ENCODE measurements around the gene EIF5. TPM values are rescaled to one million over a fixed set of nuclear protein-coding genes. Genes with fewer than 3 reads are reported as not detected.

Gene EIF5
- total RNA-seq, 2 experiments from 2014 or later, result 409 to 421 TPM

DNA sequence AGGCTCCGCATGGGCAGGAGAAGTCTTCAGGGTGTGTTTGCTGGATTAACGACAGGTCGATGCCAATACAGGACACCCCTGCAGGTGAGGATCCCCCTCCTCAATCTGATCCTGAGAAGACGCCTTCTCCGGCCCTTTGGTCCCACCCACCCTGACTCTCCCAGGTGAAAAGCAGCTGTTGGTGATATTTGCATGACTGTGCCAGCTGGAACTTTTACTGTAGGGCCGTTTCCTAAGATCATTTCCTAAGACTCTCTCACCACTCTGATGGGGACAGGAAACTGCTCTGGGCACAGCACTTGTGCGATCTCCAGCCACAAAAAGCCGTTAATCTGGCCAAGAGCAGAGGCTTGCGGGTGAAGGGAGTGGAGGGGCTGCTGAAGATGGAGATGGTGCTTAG, 16.8 kb upstream of the EIF5 start:
- no peaks in the 10 kb centered on the region for H3K4me1 Mint-ChIP-seq
- DNase-seq, result no peak
- H3K9me3 Mint-ChIP-seq, result no peaks in the 10 kb centered on the region
- H3K36me3 Mint-ChIP-seq, result no peaks in the 10 kb centered on the region
- H3K27ac Mint-ChIP-seq, result no peak overlapping the region
- H3K4me3 Mint-ChIP-seq, result no peak overlapping the region
- H3K27me3 Mint-ChIP-seq, result peaks cover 12% of the 10 kb centered on the region

DNA sequence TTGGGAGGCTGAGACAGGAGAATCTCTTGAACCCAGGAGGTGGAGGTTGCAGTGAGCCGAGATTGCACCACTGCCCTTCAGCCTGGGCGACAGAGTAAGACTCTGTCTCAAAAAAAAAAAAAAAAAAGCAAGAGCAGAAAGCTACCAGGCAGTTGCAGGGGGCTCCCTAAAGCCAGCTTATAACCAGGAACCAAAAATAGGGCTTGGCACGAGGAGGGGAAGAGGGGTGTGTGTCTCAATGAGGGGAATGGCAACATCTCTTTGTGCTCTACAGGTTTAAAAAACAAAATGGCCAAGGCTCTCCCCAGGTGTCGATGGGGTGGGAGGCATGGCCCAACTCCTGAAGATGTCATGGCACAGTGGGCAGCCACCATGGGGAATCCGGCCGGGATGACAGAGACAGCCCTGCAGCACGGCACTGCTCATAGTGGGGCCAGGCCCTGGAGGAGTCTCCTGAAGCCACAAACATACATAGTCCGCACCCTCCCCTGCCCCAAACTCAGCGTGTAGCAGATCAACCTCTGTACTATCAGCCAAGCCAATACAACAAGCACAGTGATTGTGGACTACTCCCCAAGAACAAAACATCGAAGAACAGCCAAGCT, 16.0 kb upstream of the EIF5 start:
- DNase-seq, result no peak
- H3K4me1 Mint-ChIP-seq, result no peaks in the 10 kb centered on the region
- H3K9me3 Mint-ChIP-seq, result no peaks in the 10 kb centered on the region
- no peak overlapping the region for H3K4me3 Mint-ChIP-seq
- no peaks in the 10 kb centered on the region for H3K36me3 Mint-ChIP-seq
- H3K27me3 Mint-ChIP-seq, result peaks cover 12% of the 10 kb centered on the region
- no peak overlapping the region for H3K27ac Mint-ChIP-seq

DNA sequence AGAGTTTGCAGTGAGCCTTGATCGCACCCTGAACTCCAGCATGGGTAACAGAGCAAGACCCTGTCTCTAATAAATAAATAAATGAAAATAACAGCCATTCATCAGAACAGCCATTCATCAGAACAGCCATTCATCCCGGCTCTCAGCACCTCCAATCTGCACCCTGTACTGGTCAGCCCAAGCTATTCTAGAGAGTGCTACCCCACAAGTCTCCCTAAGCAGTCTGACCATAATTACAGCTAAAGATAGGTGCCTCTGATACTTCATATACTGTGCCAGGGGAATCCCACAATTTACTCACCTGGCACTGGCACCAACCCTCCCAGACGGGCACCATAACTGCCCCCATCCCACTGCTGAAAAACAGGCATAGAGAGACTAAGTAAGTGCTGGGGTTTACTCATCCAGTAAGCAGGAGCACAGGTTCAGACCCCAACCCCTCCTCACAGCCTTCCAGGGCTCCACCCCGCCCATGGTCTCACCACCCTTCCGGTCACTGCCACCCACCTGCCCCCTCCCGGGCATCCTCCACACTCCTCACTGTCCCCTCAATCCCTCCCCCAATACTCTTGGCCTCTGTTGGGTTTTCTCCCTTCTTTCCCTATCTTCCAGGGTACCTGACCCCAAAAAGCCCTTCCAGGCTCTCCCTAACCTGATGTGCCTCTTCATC, 15.2 kb upstream of the EIF5 start:
- no peak for DNase-seq
- Mint-ChIP-seq H3K27me3 (peaks cover 12% of the 10 kb centered on the region), H3K36me3 (no peaks in the 10 kb centered on the region), H3K9me3 (no peaks in the 10 kb centered on the region), H3K4me3 (no peak overlapping the region), H3K27ac (no peak overlapping the region), H3K4me1 (no peaks in the 10 kb centered on the region)

DNA sequence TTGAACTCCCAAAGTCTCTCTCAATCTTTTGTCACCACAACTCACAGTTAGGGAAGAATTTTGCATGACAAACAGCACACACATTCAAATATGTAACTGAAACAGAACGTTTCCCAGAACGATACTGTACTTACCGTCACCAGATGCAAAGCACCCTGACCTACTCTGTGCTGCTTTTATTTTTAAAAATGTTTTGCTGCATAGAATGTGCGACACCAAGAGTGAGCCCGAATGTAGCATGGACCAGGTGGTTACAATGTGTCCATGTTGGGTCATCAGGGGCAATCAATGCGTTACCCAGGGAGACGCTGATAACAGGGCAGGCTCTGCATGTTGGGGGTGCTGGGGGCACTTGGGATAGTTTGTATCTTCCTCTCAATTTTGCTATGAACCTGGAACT, 14.6 kb upstream of the EIF5 start:
- Mint-ChIP-seq H3K36me3 (no peaks in the 10 kb centered on the region), H3K27ac (no peak overlapping the region), H3K4me1 (no peaks in the 10 kb centered on the region), H3K4me3 (no peak overlapping the region), H3K9me3 (no peaks in the 10 kb centered on the region), H3K27me3 (peaks cover 12% of the 10 kb centered on the region)
- no peak for DNase-seq

GRCh38 chr14:103326078-103326477, 8.0 kb upstream of the EIF5 start:
- Mint-ChIP-seq H3K9me3 (no peaks in the 10 kb centered on the region), H3K4me3 (no peak overlapping the region), H3K27me3 (no peaks in the 10 kb centered on the region), H3K27ac (no peak overlapping the region), H3K4me1 (no peaks in the 10 kb centered on the region), H3K36me3 (no peaks in the 10 kb centered on the region)
- no peak for DNase-seq

DNA sequence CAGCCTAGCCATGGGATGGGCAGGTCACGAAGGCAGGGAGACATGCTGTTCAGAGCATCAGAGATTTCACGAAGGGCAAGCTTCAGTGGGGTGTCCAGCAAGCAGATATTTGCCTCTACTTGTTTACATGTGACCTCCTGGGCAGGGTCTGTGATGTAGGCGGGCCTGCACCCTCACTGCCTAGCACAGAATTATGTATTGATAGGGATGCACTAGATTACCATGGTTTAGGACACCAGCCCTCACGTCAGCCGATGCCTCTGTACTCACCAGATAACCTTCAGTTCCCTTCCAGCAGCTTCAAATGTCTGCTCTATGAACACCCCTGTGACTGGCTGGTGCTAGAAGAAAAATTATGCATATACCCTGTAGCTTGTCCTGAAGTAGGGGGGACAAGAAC, 5.1 kb upstream of the EIF5 start:
- Mint-ChIP-seq H3K4me3 (no peak overlapping the region), H3K4me1 (peaks cover 13% of the 10 kb centered on the region), H3K9me3 (no peaks in the 10 kb centered on the region), H3K36me3 (peaks cover under 1% of the 10 kb centered on the region), H3K27me3 (no peaks in the 10 kb centered on the region), H3K27ac (no peak overlapping the region)
- DNase-seq, result no peak

GRCh38 chr14:103329401-103330347, 4.4 kb upstream of the EIF5 start:
- Mint-ChIP-seq H3K4me1 (peaks cover 13% of the 10 kb centered on the region), H3K4me3 (no peak overlapping the region), H3K27me3 (no peaks in the 10 kb centered on the region), H3K9me3 (no peaks in the 10 kb centered on the region), H3K36me3 (peaks cover 2% of the 10 kb centered on the region), H3K27ac (no peak overlapping the region)
- no peak for DNase-seq

GRCh38 chr14:103330536-103330935, 3.5 kb upstream of the EIF5 start:
- Mint-ChIP-seq H3K36me3 (peaks cover 8% of the 10 kb centered on the region), H3K27ac (no peak overlapping the region), H3K27me3 (no peaks in the 10 kb centered on the region), H3K9me3 (no peaks in the 10 kb centered on the region), H3K4me3 (no peak overlapping the region), H3K4me1 (peaks cover 17% of the 10 kb centered on the region)
- no peak for DNase-seq

- peaks cover 26% of the 10 kb centered on the region for H3K36me3 Mint-ChIP-seq
- DNase-seq, result no peak
Observed at GRCh38 chr14:103332143-103332919, 1.7 kb upstream of the EIF5 start.

DNA sequence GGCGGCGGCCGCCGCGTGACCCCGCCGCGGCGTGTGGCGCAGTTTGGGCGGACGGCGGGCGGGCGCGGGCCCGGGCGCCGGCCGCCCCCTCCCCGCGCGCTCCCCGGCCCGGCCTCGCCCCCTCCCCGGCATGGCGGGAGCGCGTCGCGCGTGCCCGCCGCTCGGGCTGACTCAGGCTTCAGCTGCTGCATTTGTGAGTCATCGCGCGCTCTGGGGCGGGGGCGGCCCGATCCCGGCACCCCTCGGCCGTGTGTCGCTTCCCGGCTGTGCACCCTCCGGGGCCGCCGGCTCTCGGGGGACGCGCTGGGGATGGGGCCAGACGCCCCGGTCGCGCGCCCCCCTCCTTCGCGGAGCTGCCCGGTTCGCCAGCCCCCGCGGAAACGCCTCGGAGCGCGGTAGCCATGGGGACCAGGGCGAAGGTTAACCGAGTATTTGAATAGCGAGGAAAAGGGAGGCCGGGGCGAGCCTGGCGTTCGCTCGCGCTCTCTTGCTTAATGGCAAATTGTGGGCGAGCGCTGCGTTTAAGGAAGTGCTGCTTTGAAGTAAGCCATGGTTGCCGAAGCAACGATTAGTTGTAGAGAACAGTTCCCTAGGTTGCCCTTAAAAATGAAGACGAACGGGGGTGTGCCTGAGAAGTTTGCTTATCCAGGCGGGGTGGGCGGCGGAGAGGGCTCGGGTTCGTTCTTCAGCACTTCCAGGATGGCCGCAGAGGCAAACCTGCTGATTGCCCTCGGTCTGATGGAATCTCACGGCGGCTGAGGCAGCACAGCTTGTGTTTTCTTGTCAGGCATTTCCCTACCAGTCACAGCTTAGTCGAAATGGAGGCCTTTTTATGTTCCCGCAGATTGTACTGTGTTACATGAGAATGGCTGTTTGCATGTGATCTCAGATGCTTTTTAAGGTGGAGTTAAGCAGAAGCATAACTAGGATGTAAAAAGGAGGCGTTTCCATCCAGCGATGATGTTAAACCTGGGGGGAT, 896 bp downstream of the EIF5 start:
- Mint-ChIP-seq H3K27me3 (no peaks in the 10 kb centered on the region), H3K4me1 (peaks cover 48% of the 10 kb centered on the region), H3K27ac (peak overlapping the region; percentile 87), H3K9me3 (no peaks in the 10 kb centered on the region), H3K4me3 (peak overlapping the region; percentile 92), H3K36me3 (peaks cover 51% of the 10 kb centered on the region)
- peak; percentile 86 for DNase-seq

More at GRCh38 chr14:103332143-103332919, 1.7 kb upstream of the EIF5 start:
- peak overlapping the region; percentile 95 for H3K27ac Mint-ChIP-seq
- peaks cover 33% of the 10 kb centered on the region for H3K4me1 Mint-ChIP-seq
- H3K27me3 Mint-ChIP-seq, result no peaks in the 10 kb centered on the region
- H3K4me3 Mint-ChIP-seq, result peak overlapping the region; percentile 92
- no peaks in the 10 kb centered on the region for H3K9me3 Mint-ChIP-seq

DNA sequence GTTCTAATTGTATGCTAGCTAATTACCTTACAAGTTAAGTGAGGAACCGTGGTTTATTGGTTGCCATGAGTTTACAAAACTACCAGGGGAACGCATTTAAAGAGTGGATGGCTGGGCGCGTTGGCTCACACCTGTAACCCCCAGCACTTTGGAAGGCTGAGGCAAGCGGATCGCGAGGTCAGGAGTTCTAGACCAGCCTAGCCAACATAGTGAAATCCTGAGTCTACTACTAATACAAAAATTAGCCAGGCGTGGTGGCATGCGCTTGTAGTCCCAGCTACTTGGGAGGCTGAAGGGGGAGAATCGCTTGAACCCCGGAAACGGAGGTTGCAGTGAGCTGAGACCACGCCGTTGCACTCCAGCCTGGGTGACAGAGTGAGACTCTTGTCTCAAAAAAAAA, 2.2 kb downstream of the EIF5 start:
- H3K36me3 Mint-ChIP-seq, result peaks cover 58% of the 10 kb centered on the region
- H3K9me3 Mint-ChIP-seq, result no peaks in the 10 kb centered on the region
- peaks cover 56% of the 10 kb centered on the region for H3K4me1 Mint-ChIP-seq
- H3K4me3 Mint-ChIP-seq, result peak overlapping the region; percentile 92
- H3K27me3 Mint-ChIP-seq, result no peaks in the 10 kb centered on the region
- H3K27ac Mint-ChIP-seq, result peak overlapping the region; percentile 87
- no peak for DNase-seq

- DNase-seq, result no peak
- Mint-ChIP-seq H3K27me3 (no peaks in the 10 kb centered on the region), H3K4me1 (peaks cover 48% of the 10 kb centered on the region), H3K4me3 (no peak overlapping the region), H3K27ac (peak overlapping the region; percentile 61), H3K9me3 (no peaks in the 10 kb centered on the region), H3K36me3 (peaks cover 67% of the 10 kb centered on the region)
Observed at GRCh38 chr14:103337794-103338193, 3.8 kb downstream of the EIF5 start.

- Mint-ChIP-seq H3K4me3 (no peak overlapping the region), H3K36me3 (peaks cover 79% of the 10 kb centered on the region), H3K27ac (peak overlapping the region; percentile 68), H3K9me3 (no peaks in the 10 kb centered on the region), H3K4me1 (peaks cover 48% of the 10 kb centered on the region), H3K27me3 (no peaks in the 10 kb centered on the region)
- no peak for DNase-seq
Observed at GRCh38 chr14:103339561-103339960, 5.5 kb downstream of the EIF5 start.

All from activated naive CD8-positive, alpha-beta T cell treated with anti-CD3 and anti-CD28 coated beads for 36 hours (primary cell).